HL-60 (cell line): Measurements from ENCODE around the gene NENF.

Source experiments
- DNase-seq, 2 experiments: peaks; one replicate each; pipeline ENCODE4 v3.0.0-alpha.2; 2010 to 2020; ENCODE audit warnings: low read depth in 1 of 2, low spot score in 1 of 2
- H3K27ac ChIP-seq: fragments of 250-450 bp; sonication (Bioruptor Pico); replicated peaks from 2 replicates; pipeline ENCODE4 v1.5.1; 2020; ENCODE audit warnings: mild to moderate bottlenecking, moderate library complexity
- H3K27me3 ChIP-seq: fragments of 250-450 bp; sonication (Bioruptor Pico); 2 replicates; pipeline ENCODE4 v1.5.1; 2021; ENCODE audit warnings: mild to moderate bottlenecking, moderate library complexity; ENCODE audit not compliant: insufficient read depth, poor library complexity, severe bottlenecking
- H3K4me3 ChIP-seq: replicated peaks from 2 replicates; pipeline ENCODE4 v1.5.1; 2011; ENCODE audit warnings: mild to moderate bottlenecking, control low read depth, low read length; ENCODE audit not compliant: insufficient read depth
- GABPA ChIP-seq: IDR thresholded peaks from 2 replicates; pipeline ENCODE4 v1.6.1; 2012; ENCODE audit warnings: low read depth
- POLR2AphosphoS5 ChIP-seq: IDR thresholded peaks from 2 replicates; pipeline ENCODE4 v1.6.1; 2012; ENCODE audit warnings: low read depth
- SPI1 ChIP-seq: IDR thresholded peaks from 2 replicates; pipeline ENCODE4 v1.6.1; 2012; ENCODE audit warnings: low read depth, mild to moderate bottlenecking, borderline replicate concordance
- TF ChIP-seq, protein P1 (sequence below): IDR thresholded peaks from 2 replicates; pipeline ENCODE4 v1.6.1; 2012; ENCODE audit warnings: low read depth; ENCODE audit not compliant: insufficient replicate concordance
- TF ChIP-seq, protein P2 (sequence below): IDR thresholded peaks from one replicate; pipeline ENCODE4 v1.5.1; 2011; ENCODE audit warnings: low read length, control low read depth, inconsistent platforms; ENCODE audit not compliant: insufficient read depth

NENF gene

DNA sequence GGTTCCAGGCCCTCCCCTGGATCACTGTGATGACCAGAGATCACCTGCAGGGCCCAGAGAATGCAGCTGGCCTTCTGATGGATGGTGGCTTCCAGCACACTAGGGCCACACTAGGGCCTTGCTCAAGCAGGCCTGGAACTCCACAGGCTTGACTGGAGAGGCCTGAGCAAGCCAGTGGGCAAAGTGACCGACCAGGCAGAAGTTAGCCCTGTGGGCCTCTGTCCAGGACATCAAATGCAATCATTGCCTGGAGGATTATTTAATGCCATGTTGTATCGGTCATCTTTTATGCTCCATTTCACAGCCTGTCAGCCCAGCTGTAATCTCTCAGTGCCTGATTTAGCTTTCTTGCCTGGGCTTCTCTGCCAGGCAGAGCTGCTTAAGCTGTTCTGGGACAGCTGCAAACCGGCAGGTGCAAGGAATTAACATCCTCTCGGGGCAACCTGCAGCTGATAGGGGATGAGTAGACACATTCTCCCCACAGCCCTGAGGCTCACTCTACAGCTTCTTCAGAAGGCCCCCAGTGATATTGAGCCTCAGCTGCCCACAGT lies 17.7 kb downstream of the NENF start:
- H3K27ac ChIP-seq = no peak overlapping the region

DNA sequence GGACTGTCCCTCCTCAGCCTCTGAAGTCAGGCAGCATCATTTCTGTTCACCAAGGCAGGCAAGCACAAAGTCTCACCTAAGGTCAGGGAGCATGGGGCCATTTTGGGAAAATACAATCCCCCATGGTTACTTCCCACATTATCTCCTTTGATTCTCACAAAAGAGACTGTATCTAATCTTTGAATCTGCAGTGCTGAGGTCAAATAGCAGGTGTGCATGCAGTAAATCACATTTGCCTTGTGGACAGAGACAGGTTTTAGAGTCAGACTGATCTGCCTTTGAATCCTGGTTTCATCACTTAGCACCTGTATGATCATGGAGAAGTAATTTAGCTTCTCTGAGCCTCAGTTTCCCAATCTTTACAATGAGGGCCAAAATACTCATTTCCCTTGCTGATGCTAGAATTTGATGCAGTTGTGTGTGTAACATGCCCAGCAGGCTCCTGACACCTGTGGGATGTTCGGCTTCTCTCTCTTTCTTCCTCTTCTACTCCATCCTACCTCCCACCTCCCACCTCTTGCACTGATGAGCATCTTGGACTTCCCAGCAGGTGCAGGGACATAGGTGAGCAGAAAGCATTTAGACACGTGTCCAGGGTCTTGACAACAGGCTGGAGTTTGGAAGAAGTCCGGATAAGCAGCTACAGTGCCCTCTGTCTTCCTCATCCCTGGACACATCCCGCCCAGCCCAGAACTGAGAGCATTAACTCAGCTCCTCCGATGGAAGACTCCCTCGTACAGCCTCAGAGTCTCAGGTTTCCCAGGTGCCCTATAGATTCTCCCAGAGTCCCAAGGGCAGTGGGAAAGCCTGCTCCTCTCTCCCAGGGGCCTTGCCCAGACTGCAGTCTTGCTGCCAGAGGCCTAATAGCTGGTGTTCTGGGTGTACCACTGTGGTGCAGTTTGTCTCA lies 18.9 kb downstream of the NENF start:
- Histone ChIP-seq H3K27me3 (no peaks in the 10 kb centered on the region), H3K27ac (no peak overlapping the region), H3K4me3 (no peak overlapping the region)
- no peak for DNase-seq
- TF ChIP-seq, protein P1, sequence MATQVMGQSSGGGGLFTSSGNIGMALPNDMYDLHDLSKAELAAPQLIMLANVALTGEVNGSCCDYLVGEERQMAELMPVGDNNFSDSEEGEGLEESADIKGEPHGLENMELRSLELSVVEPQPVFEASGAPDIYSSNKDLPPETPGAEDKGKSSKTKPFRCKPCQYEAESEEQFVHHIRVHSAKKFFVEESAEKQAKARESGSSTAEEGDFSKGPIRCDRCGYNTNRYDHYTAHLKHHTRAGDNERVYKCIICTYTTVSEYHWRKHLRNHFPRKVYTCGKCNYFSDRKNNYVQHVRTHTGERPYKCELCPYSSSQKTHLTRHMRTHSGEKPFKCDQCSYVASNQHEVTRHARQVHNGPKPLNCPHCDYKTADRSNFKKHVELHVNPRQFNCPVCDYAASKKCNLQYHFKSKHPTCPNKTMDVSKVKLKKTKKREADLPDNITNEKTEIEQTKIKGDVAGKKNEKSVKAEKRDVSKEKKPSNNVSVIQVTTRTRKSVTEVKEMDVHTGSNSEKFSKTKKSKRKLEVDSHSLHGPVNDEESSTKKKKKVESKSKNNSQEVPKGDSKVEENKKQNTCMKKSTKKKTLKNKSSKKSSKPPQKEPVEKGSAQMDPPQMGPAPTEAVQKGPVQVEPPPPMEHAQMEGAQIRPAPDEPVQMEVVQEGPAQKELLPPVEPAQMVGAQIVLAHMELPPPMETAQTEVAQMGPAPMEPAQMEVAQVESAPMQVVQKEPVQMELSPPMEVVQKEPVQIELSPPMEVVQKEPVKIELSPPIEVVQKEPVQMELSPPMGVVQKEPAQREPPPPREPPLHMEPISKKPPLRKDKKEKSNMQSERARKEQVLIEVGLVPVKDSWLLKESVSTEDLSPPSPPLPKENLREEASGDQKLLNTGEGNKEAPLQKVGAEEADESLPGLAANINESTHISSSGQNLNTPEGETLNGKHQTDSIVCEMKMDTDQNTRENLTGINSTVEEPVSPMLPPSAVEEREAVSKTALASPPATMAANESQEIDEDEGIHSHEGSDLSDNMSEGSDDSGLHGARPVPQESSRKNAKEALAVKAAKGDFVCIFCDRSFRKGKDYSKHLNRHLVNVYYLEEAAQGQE = no peak
- TF ChIP-seq SPI1 = no peak
- TF ChIP-seq, protein P2, sequence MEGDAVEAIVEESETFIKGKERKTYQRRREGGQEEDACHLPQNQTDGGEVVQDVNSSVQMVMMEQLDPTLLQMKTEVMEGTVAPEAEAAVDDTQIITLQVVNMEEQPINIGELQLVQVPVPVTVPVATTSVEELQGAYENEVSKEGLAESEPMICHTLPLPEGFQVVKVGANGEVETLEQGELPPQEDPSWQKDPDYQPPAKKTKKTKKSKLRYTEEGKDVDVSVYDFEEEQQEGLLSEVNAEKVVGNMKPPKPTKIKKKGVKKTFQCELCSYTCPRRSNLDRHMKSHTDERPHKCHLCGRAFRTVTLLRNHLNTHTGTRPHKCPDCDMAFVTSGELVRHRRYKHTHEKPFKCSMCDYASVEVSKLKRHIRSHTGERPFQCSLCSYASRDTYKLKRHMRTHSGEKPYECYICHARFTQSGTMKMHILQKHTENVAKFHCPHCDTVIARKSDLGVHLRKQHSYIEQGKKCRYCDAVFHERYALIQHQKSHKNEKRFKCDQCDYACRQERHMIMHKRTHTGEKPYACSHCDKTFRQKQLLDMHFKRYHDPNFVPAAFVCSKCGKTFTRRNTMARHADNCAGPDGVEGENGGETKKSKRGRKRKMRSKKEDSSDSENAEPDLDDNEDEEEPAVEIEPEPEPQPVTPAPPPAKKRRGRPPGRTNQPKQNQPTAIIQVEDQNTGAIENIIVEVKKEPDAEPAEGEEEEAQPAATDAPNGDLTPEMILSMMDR = no peak
- no peak for TF ChIP-seq GABPA
- TF ChIP-seq POLR2AphosphoS5 = no peak

More for the DNA sequence above, 17.7 kb downstream of the NENF start:
- TF ChIP-seq, protein P1 = no peak
- TF ChIP-seq POLR2AphosphoS5 (no peak), GABPA (no peak), SPI1 (no peak)
- TF ChIP-seq, protein P2 = no peak
- Histone ChIP-seq H3K27me3 (no peaks in the 10 kb centered on the region), H3K4me3 (no peak overlapping the region)
- no peak for DNase-seq

DNA sequence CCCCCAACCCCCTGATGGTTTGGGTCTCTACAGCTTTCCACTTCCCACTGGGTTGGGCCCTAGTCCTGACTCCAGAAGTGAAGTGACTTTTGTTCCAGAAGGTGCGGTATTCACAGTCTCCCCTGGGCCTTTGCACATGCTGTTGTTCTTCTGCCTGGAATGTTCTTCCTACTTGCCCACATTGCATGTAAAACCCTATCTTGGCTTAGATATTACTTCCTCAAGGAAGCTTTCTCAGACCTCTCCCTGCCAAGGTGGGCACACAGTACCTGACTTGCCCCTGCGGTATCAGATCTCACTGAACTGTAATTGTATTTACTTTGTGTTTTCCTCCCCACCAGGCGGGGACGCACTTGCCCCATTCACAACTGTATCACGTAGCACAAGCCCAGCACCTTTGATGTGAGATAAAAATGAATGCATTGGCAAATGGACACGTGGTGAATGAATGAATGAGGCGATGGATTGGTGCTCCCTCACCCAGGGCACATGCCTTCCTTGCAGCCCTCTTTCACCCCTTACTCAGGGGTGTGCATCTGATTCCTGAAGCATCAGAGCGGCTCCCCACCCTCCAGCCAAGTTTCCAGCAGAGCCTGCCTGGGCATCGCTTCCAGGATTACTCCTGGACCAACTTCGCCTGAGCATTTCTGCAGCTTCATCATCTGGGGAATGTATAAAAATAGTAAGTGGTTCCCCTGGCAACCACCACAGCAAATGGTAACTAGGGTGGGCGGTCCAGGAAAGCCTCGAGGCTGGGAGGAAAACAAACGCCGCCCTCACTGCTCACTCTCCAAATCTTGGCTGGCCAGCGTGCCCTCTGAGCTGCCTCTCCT lies 19.8 kb downstream of the NENF start:
- Histone ChIP-seq H3K27ac (no peak overlapping the region), H3K27me3 (no peaks in the 10 kb centered on the region), H3K4me3 (no peak overlapping the region)
- TF ChIP-seq, protein P2 = no peak
- TF ChIP-seq GABPA (no peak), SPI1 (no peak), POLR2AphosphoS5 (no peak)
- TF ChIP-seq, protein P1 = no peak
- no peak for DNase-seq
